C1 segment of cervical spinal cord (tissue), 14 donors: ENCODE measurements around the gene PBRM1.

Experiments used
- DNase-seq, 14 donors: peaks; one replicate each; lab custom pipeline; 2025; lab: John Stamatoyannopoulos, UW

PBRM1 gene

GRCh38 chr3:52511509-52511908 lies 174.2 kb downstream of the PBRM1 start:
- no peak for DNase-seq

- DNase-seq = no peak
Measured at GRCh38 chr3:52509753-52510328, 175.9 kb downstream of the PBRM1 start.

- no peak for DNase-seq
Measured at GRCh38 chr3:52507359-52507758, 178.4 kb downstream of the PBRM1 start.

- DNase-seq = no peak
Measured at GRCh38 chr3:52506266-52506966, 179.3 kb downstream of the PBRM1 start.

GRCh38 chr3:52504977-52505376 lies 180.7 kb downstream of the PBRM1 start:
- DNase-seq = no peak

GRCh38 chr3:52503788-52504424 lies 181.8 kb downstream of the PBRM1 start:
- no peak for DNase-seq

- DNase-seq = no peak
Measured at GRCh38 chr3:52502808-52503350, 182.8 kb downstream of the PBRM1 start.

GRCh38 chr3:52502001-52502400 lies 183.7 kb downstream of the PBRM1 start:
- no peak for DNase-seq

GRCh38 chr3:52501046-52501445 lies 184.7 kb downstream of the PBRM1 start:
- no peak for DNase-seq

- peak in 7 of 14 donors; percentile 9 to 65 (median 42) for DNase-seq
Measured at GRCh38 chr3:52498137-52499054, 187.3 kb downstream of the PBRM1 start.

- DNase-seq = peak in 1 of 14 donors; percentile 17
Measured at GRCh38 chr3:52495777-52496602, 189.7 kb downstream of the PBRM1 start.
